Mammary epithelial cell (primary cell): ENCODE results near the gene ADAM10.

Source experiments
- CTCF ChIP-seq, 2 donors: IDR thresholded peaks in 1 of 2; conservative IDR thresholded peaks in 1 of 2; 2 replicates each; pipeline ENCODE4 v1.5.1; 2011 to 2012; ENCODE audit warnings: inconsistent platforms in 2 of 2, low read length in 2 of 2, mild to moderate bottlenecking in 2 of 2, control low read depth in 1 of 2, low read depth in 1 of 2; ENCODE audit not compliant: insufficient read depth in 1 of 2; ENCODE audit errors: extremely low read depth in 1 of 2
- EZH2 ChIP-seq: IDR thresholded peaks from 2 replicates; pipeline ENCODE4 v1.6.1; 2012; ENCODE audit warnings: low read length, inconsistent platforms, borderline replicate concordance

DNA sequence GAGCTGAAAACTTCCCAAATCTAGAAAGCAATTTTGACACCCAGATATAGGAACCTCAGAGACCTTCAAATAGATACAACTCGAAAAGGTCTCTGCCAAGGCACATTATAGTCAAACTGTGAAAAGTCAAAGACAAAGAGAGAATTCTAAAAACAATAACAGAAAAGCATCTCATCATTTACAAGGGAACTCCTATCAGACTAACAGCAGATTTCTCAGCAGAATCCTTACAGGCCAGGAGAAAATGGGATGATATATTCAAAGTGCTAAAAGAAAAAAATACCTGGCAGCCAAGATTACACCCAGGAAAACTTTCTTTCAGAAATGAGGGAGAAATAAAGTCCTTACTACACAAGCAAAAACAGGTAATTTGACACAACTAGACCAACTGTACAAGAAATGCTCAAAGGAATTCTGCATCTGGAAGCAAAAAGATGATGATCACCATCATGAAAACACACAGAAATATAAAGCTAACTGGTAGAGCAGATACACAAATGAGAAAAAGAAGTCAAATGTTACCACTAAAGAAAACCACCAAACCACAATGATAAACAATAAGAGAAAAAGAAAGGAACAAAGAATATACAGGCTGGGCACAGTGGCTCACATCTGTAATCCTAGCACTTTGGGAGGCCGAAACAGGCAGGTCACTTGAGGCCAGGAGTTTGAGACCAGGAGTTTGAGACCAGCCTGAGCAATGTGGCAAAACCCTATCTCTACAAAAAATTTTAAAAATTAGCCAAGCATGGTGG is 50.4 kb downstream of the ADAM10 start:
- TF ChIP-seq CTCF (conservative IDR thresholded peaks at IDR 0.05 in 1 of 2, IDR thresholded peaks at IDR 0.05 in 1 of 2; ENCODE audit: extremely low read depth in 1 of 2, insufficient read depth in 1 of 2, low read depth in 1 of 2, low read length in 2 of 2) (no peak), EZH2 (no peak)
